Airway epithelial cell (primary cell): ENCODE measurements around the gene BAIAP2L1. TPM values are rescaled to one million over a fixed set of nuclear protein-coding genes. Genes with fewer than 3 reads are reported as not detected.

ENCODE experiments used
- total RNA-seq: library from RNA; depleted of rRNA; stranded (reverse); fragments of >200 nt; gene quantifications from 2 replicates; pipeline ENCODE4 v1.2.3, GENCODE V29; 2015

BAIAP2L1 gene, protein sequence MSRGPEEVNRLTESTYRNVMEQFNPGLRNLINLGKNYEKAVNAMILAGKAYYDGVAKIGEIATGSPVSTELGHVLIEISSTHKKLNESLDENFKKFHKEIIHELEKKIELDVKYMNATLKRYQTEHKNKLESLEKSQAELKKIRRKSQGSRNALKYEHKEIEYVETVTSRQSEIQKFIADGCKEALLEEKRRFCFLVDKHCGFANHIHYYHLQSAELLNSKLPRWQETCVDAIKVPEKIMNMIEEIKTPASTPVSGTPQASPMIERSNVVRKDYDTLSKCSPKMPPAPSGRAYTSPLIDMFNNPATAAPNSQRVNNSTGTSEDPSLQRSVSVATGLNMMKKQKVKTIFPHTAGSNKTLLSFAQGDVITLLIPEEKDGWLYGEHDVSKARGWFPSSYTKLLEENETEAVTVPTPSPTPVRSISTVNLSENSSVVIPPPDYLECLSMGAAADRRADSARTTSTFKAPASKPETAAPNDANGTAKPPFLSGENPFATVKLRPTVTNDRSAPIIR
- total RNA-seq = 29.0 and 29.4 TPM in 2 replicates

DNA sequence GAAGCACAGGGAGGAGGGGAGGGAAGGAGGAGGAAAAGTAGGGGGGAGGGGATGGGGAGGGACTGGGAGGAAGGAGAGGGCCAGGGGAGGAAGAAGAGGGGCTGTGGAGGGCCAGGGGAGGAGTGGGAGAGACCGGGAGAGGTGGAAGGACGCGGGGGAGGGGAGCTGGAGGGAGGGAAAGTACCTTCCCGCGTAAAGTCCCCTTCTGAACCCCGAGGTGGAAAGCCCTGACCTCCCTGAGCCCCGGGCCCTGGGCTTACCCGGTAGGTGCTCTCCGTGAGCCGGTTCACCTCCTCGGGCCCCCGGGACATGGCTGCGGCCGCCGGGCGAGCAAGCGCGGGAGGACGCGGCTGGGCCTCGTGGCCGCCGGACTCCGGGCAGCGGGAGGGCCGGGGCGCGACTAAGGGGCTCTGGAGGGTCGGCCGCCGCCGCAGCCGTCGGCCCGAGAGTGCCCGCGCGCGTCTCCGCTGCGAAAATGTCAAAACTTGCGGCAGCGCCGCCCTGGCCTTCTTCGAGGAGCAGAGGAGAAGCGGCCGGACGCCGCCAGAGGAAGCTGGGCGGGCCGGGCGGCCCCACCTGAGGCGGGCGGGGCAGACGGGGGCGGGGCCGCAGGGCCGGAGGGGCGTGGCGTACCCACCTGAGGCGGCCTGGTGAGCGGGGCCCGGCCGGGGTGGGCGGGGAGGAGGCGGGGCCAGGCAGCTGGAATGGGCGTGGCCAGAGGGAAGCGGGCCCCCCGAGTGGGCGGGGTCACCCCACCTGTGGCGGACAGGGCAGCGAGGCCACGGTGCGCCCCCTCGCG lies at the start of gene BAIAP2L1:
BAIAP2L1 (minus strand) TSS at position 549 of the 799 bp plus-strand sequence; CDS start at position 311, 238 bp downstream.

DNA sequence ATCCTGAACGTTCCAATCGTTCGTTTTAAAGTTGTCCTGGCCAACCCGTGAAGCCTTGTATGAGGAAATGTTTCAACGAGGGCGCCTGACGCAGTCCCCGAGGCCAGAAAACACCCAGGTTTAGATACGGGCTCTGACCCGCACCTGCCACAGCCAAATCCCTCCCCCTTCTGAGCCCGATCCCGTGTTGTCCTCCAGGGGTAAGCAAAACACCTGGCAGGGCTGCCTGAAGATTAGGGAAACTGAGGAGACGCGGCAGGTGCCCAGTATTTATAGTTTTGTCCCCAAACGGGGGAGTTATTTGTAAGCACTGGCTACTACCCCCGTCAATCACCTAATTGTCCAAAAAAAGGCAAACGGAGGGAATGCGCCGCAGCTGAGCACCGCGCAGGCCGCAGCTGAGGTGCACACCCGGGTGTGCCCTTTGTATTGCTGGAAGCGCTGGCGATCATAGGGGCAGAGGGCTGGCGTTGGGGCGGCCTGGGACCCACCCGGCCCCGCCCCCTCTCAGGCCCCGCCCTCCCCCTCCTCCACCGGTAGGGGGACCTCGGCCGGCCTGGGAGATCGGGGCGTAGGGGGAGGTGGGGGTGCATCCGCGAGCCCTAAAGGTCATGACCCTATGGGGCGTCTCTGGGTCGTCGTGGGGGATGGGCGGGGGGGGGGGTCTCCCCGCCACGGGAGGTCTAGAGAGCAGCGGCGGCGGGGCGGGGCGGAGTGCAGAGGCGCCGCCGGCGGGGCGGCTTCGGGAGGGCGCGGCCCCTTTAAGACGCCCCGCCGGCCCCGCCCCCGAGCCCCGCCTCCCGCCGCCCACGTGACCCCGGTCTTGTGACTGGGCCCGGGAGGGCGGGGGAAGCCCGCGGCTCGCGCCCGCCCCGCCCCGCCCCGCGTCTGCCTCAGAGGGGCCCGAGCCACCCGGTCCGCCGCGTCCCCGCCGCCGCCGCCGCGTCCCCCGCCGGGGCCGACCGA lies 119.8 kb downstream of the BAIAP2L1 start, which contains the start of gene BRI3:
BRI3 (plus strand) TSS at position 896 of the 966 bp plus-strand sequence. CDS start 110 bp downstream, outside the sequence.

DNA sequence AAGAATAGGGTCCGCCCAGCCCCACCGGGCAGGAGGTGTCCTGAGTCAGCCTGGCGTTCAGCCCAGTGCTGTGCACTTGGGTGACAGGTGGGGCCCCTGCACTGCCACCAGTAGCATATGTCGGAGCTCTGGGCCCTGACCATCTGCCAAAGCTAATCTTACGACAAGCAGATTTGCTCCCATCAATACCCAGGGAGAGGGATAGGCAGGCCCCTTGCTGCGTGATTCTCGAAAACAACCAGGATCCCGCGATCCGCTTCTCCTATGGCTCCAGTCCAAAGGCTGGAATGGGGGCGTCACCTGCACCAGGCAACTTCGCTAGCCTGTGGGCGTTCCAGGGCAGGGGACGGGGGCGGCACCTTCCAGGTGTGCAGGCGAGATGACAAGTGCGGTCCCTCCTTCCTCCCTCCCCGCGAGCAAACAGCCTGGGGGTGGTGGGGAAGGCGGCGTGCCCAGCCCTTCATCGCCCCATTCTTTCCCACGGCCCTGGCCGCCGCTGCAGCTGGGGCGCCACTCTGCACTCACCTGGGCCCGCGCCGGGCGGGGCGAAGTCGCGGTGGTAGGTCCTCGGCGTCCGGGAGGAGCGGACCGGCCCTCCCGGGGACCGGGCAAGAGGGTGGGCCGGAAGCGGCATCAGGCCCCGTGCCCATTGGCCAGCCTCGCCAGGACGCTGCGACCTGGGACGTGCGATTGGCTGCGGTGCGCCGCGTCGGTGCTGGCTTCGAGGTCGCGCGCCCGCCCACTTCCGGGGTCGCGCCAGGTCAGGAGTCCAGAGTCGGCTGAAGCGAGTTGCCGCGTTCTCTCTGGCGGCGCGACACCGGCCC lies 149.1 kb downstream of the BAIAP2L1 start, which contains the start of gene TECPR1:
TECPR1 (minus strand) TSS at position 632 of the 824 bp plus-strand sequence. CDS start 6,086 bp downstream, outside the sequence.

Other genes starting within 250 kb of the BAIAP2L1 start
- gene BHLHA15, start 189.7 kb downstream of the BAIAP2L1 start, total RNA-seq = 0.78 and 1.3 TPM in 2 replicates
- gene TECPR1, start 148.9 kb downstream of the BAIAP2L1 start, total RNA-seq = 8.6 and 10.9 TPM in 2 replicates
- gene BRI3, start 119.4 kb downstream of the BAIAP2L1 start, total RNA-seq = 21.8 and 24.8 TPM in 2 replicates
- 0.07 TPM in 1 of 2 replicates, not detected in the other for gene NPTX2, start 216.2 kb upstream of the BAIAP2L1 start, total RNA-seq